Testis (tissue), 3 donors: ENCODE results near the gene KLHL7. TPM values are rescaled to one million over a fixed set of nuclear protein-coding genes. Genes with fewer than 3 reads are reported as not detected.

Source experiments
- DNase-seq: peaks from one replicate; pipeline ENCODE4 v3.0.0-alpha.2; 2019
- H3K27ac ChIP-seq, 2 donors: fragments of 200-600 bp; sonication (generic); one replicate each; pipeline ENCODE4 v1.5.1; 2019
- H3K27me3 ChIP-seq: fragments of 200-600 bp; sonication (generic); one replicate; pipeline ENCODE4 v1.5.1; 2019
- H3K36me3 ChIP-seq: fragments of 200-600 bp; sonication (generic); one replicate; pipeline ENCODE4 v1.5.1; 2017; ENCODE audit warnings: low read depth; ENCODE audit errors: missing control alignments
- H3K4me1 ChIP-seq: fragments of 200-600 bp; sonication (generic); one replicate; pipeline ENCODE4 v1.5.1; 2019
- H3K4me3 ChIP-seq, 2 donors: fragments of 200-600 bp; sonication (generic); one replicate each; pipeline ENCODE4 v1.5.1; 2017 to 2019
- H3K9me3 ChIP-seq: fragments of 200-600 bp; sonication (generic); one replicate; pipeline ENCODE4 v1.5.1; 2017
- CTCF ChIP-seq, 3 experiments: fragments of 450-650 bp in 2 of 3; fragments of 200-600 bp in 1 of 3; sonication (generic) in 1 of 3; IDR thresholded peaks; one replicate each; pipeline ENCODE4 v1.5.1; 2016 to 2019; ENCODE audit warnings: antibody characterized with exemption in 3 of 3, mild to moderate bottlenecking in 2 of 3, moderate library complexity in 1 of 3
- POLR2A ChIP-seq: fragments of 450-650 bp; IDR thresholded peaks from one replicate; pipeline ENCODE4 v1.6.1; 2017; ENCODE audit warnings: antibody characterized with exemption, mild to moderate bottlenecking, moderate library complexity
- WGBS, 2 donors: methylation state at CpG; one replicate each; pipeline ENCODE4 v1.1.5; 2018; 5-methylcytosine and 5-hydroxymethylcytosine counted together
- intact Hi-C: fragments of 100-400 bp; cut with DNase I; formaldehyde crosslinking; loops from one replicate; pipeline ENCODE4 v1.15.1; 2023; ENCODE audit warnings: low total_unique reads
- polyA plus RNA-seq: library from polyadenylated mRNA; stranded (reverse); fragments of 350-450 nt; fragmentation: Illumina TruSeq; extraction: RNeasy Lipid Tissue Mini Kit (QIAGEN cat#74804); gene quantifications from one replicate; pipeline ENCODE4 v1.2.3, GENCODE V29; 2014; ENCODE audit warnings: low read depth, low replicate concordance; ENCODE audit not compliant: insufficient read depth
- total RNA-seq, 2 donors: library from RNA; depleted of rRNA; stranded (reverse); fragments of >200 nt; gene quantifications; one replicate each; pipeline ENCODE4 v1.2.3, GENCODE V29; 2016

KLHL7 gene
- total and polyA plus RNA-seq, 3 donors from 2014 or later: 85.3 to 135 (median 113) TPM

- peaks cover 6% of the 10 kb centered on the region for H3K4me1 ChIP-seq
- H3K4me3 ChIP-seq: no peak overlapping the region
- H3K36me3 ChIP-seq: no peaks in the 10 kb centered on the region
- no peak overlapping the region for H3K27ac ChIP-seq
- no peak for DNase-seq
- 85 to 91% methylated on average over 1 of the region's 1 CpG for WGBS, 2 donors
- H3K27me3 ChIP-seq: no peaks in the 10 kb centered on the region
- intact Hi-C loops: loop anchor here (10.0 kb wide), 1 partner anchor 75 kb away; the partner anchor contains the start of gene NUP42
- H3K9me3 ChIP-seq: no peaks in the 10 kb centered on the region
- TF ChIP-seq POLR2A: no peak
- TF ChIP-seq CTCF (IDR thresholded peaks at IDR 0.05): no peak
Measured at GRCh38 chr7:23109470-23109869, 3.9 kb downstream of the KLHL7 start.

- no peak for TF ChIP-seq CTCF (IDR thresholded peaks at IDR 0.05)
- no peak for TF ChIP-seq POLR2A
- intact Hi-C loops: no loop called here
- Histone ChIP-seq H3K4me1 (peaks cover 23% of the 10 kb centered on the region), H3K4me3 (no peak overlapping the region), H3K36me3 (no peaks in the 10 kb centered on the region), H3K9me3 (no peaks in the 10 kb centered on the region), H3K27ac (peak overlapping the region in 1 of 2 donors; percentile 12), H3K27me3 (no peaks in the 10 kb centered on the region)
- DNase-seq: no peak
- 47 to 61% methylated on average over 3 of the region's 3 CpGs for WGBS, 2 donors
Measured at GRCh38 chr7:23114896-23115295, 9.3 kb downstream of the KLHL7 start.

- H3K4me3 ChIP-seq: no peak overlapping the region
- peak; percentile 32 for DNase-seq
Measured at GRCh38 chr7:23115991-23116390, 10.4 kb downstream of the KLHL7 start.

DNA sequence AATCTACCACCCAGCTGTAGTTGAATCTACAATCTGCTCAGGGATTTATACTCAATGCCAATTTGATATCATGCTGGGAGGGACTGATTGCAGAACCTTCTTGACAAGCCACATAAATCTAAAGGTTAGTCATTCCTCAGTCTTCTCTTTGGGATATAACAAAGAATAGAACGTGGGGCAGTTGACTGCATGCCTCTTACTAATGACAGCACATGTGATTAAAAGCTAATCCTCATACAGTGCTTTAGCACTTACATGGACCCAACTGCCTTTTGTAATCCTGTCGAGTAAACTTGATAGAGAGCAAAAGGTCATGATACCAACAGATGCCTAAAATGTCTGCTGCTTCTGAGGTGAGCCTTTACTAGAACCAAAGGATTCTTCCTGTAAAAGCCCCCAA is 12.3 kb downstream of the KLHL7 start:
- H3K9me3 ChIP-seq: no peaks in the 10 kb centered on the region
- peak overlapping the region in 1 of 2 donors; percentile 46 for H3K27ac ChIP-seq
- intact Hi-C loops: no loop called here
- 53 to 63% methylated on average over 2 of the region's 2 CpGs for WGBS, 2 donors
- TF ChIP-seq CTCF (IDR thresholded peaks at IDR 0.05): no peak
- TF ChIP-seq POLR2A: no peak
- H3K4me3 ChIP-seq: no peak overlapping the region
- H3K4me1 ChIP-seq: peaks cover 23% of the 10 kb centered on the region
- H3K27me3 ChIP-seq: no peaks in the 10 kb centered on the region
- H3K36me3 ChIP-seq: no peaks in the 10 kb centered on the region
- no peak for DNase-seq

More at GRCh38 chr7:23115991-23116390, 10.4 kb downstream of the KLHL7 start:
- Histone ChIP-seq H3K4me1 (peaks cover 23% of the 10 kb centered on the region), H3K36me3 (no peaks in the 10 kb centered on the region), H3K27me3 (no peaks in the 10 kb centered on the region), H3K27ac (peak overlapping the region; percentile 1 to 3), H3K9me3 (no peaks in the 10 kb centered on the region)
- WGBS, 2 donors: 42 to 74% methylated on average over 2 of the region's 2 CpGs
- intact Hi-C loops: no loop called here
- TF ChIP-seq POLR2A: no peak

DNA sequence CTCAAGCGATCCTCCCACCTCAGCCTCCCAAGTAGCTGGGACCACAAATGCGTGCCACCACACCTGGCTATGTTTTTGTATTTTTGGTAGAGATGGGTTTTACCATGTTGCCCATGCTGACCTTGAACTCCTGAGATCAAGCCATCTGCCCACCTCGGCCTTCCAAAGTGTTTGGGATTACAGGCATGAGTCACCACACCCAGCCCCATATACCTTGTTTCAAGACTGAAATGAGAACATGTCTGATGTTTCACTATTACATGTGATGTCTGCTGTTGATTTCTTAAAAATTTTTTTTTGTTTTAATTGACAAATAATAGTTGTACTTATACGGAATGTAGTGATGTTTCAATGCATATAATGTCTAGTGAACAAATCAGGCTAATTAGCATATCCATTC is 14.5 kb downstream of the KLHL7 start:
- Histone ChIP-seq H3K4me3 (no peak overlapping the region), H3K36me3 (no peaks in the 10 kb centered on the region), H3K27ac (no peak overlapping the region), H3K4me1 (peaks cover 23% of the 10 kb centered on the region), H3K9me3 (no peaks in the 10 kb centered on the region), H3K27me3 (no peaks in the 10 kb centered on the region)
- intact Hi-C loops: no loop called here
- no peak for DNase-seq
- TF ChIP-seq CTCF (IDR thresholded peaks at IDR 0.05) (no peak), POLR2A (no peak)
- WGBS, 2 donors: 91 to 92% methylated on average over 4 of the region's 4 CpGs
